Central memory CD4-positive, alpha-beta T cell (primary cell): ENCODE data around the gene ZNF14.
"Not testable (repeated sequence)": the region's sequence is repeated elsewhere in the genome, so short reads cannot be mapped to it uniquely, and the experiment has no call there.

Experiments used
- DNase-seq: peaks from one replicate; pipeline ENCODE4 v3.0.0; 2022

The ZNF14 gene

DNA sequence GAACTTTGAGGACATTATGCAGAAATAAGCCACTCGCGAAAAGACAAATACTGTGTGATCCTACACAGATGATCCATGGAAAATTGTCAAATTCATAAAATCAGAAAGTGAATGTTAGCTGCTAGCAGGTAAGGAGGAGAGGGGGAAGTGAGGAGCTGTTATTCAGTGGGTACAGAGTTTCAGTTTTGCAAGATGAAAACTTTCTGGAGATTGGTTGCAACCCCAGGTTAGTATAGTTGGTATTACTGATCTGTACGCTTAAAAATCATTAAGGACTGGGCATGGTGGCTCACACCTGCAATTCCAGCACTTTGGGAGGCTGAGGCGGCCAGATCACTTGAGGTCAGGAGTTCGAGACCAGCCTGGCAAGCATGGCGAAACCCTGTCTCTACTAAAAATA, 46.3 kb downstream of the ZNF14 start:
- DNase-seq, result no peak

DNA sequence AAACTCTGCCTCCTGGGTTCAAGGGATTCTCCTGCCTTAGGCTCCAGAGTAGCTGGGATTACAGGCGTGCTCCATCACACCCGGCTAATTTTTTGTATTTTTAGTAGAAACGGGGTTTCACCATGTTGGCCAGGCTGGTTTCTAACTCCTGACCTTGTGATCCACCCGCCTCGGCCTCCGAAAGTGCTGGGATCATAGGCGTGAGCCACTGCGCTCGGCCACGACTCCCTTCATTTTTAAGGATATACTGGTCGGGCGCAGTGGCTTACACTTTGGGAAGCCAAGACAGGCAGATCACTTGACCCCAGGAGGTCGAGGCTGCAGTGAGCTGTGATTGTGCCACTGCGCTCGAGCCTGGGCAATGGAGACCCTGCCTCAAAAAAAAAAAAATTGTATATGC, 46.8 kb downstream of the ZNF14 start:
- not testable (repeated sequence) for DNase-seq

DNA sequence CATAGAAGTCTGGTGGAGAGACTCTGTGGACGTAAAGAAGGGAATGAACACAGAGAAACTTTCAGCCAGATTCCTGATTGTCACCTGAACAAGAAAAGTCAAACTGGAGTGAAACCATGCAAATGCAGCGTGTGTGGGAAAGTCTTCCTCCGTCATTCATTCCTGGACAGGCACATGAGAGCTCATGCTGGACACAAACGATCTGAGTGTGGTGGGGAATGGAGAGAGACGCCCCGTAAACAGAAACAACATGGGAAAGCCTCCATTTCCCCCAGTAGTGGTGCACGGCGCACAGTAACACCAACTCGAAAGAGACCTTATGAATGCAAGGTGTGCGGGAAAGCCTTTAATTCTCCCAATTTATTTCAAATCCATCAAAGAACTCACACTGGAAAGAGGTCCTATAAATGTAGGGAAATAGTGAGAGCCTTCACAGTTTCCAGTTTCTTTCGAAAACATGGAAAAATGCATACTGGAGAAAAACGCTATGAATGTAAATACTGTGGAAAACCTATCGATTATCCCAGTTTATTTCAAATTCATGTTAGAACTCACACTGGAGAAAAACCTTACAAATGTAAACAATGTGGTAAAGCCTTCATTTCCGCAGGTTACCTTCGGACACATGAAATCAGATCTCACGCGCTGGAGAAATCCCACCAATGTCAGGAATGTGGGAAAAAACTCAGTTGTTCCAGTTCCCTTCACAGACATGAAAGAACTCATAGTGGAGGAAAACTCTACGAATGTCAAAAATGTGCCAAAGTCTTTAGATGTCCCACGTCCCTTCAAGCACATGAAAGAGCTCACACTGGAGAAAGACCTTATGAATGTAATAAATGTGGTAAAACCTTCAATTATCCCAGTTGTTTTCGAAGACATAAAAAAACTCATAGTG, 53.5 kb downstream of the ZNF14 start:
- no peak for DNase-seq

DNA sequence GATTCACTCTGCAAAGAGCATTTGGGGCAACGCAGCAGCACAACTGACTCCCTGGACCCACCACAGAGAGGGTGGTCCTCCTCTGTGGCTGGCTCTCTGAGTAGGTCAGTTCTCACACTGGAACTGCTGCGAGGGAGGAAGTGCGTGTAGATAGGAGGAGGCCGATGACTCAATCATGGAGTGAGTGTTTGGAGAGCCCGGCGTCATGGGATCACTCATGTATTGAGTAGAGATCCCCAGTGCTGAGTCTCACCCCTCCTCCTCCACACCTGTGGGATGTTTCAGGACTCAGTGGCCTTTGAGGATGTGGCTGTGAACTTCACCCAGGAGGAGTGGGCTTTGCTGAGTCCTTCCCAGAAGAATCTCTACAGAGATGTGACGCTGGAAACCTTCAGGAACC, 55.3 kb downstream of the ZNF14 start:
- no peak for DNase-seq

DNA sequence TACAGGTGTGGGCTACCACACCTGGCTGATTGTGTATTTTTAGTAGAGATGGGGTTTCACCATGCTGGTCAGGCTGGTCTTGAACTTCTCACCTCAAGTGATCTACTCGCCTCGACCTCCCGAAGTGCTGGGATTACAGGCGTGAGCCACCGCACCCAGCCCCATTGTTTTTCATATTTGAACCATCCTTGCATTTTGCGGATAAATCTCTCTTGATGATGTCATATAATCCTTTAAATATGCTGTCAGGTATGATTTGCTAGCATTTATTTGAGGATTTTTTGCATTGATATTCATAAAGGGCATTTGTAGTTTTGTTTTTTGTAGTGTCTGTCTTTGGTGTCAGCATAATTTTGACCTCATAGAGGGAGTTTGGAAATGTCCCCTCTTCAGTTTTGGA, 58.6 kb downstream of the ZNF14 start:
- no peak for DNase-seq

DNA sequence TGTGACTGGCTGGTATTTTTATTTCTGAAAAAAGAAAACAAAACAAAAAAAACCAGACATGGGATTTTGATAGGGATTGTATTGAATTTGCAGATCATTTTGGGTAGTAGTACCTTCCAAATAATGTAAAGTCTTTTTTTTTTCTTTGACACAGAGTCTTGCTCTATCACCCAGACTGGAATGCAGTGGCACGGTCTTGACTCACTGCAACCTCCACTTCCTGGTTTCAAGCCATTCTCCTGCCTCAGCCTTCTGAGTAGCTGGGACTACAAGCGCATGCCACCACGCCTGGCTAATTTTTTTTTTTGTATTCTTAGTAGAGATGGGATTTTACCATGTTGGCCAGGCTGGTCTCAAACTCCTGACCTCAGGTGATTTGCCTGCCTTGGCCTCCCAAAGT, 60.1 kb downstream of the ZNF14 start:
- no peak for DNase-seq

DNA sequence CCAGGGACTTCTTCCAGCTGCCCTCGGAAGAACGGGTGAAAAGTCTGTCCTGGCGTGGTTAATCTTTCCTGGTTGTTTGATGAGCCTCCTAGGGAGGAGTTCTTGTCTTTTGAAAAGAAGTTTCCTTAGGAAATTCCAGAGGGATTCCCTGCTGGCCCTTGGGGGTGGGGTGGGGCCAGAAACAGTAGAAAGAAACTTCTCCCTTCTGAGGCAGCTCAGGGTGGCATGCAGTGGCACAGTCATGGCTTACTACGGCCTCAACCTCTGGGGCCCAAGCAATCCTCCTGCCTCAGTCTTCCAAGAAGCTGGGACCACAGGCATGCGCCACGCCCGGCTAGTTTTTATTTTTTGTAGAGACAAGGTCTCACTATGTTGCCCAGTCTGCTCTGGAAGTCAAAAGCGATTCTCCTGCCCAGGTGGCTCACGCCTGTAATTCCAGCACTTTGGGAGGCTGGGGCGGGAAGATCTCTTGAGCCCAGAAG, 62.8 kb downstream of the ZNF14 start:
- no peak for DNase-seq

DNA sequence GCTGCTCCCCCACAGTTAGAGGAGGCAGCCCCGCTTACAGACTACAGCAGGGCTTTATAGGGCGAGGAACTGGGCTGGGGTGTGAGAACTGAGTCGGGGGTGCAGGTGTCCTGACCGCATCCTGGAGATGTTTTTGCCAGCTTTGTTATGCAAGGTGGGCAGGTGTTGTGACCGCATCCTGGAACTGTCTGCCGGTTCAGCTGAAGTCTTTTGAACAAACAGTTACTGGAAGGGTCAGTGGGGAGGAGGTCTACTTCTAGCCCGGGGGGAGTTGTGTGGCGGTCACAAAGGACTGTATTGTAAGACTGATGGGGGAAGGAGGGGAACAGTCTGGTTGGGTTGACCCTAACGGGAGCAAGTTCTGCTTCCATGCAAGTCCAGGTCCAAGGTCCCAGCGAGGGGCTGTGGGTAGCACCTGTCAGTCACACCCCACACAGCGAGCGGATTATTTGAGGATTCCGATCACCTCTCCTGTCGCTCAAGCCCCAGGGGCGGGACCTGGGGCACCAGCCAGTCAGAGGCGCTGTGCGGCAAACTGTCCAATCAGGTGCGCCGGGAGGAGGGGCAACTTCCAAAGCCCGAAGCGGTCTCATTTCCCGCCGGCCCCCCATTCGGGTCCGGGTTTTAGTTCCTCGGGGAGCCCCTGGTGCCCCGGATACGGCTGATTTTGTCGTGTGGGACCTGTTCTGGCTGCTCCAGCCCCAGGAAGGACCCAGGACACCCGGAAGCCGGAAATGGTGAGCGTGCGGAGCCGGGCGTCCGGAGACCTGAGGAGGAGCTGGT, 64.5 kb downstream of the ZNF14 start, which contains the start of gene ZNF101:
Gene ZNF101, plus strand, starts transcription at position 610 of the 783 bp plus-strand sequence. Its CDS starts 125 bp downstream, at position 735.
- peak; percentile 95 for DNase-seq

DNA sequence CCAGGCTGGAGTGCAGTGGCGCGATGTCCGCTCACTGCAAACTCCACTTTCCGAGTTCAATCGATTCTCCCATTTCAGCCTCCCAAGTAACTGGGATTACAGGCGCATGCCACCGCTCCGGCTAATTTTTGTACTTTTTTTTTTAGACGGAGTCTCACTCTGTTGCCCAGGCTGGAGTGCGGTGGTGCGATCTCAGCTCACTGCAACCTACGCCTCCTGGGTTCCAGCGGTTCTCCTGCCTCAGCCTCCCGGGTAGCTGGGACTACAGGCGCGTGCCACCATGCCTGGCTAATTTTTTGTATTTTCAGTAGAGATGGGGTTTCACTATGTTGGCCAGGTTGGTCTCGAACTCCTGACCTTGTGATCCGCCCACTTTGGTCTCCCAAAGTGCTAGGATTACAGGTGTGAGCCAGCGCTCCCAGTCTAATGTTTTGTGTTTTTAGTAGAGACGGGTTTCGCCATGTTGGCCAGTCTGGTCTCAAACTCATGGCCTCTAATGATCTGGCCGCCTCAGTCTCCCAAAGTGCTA, 67.4 kb downstream of the ZNF14 start:
- DNase-seq, result not testable (repeated sequence)

DNA sequence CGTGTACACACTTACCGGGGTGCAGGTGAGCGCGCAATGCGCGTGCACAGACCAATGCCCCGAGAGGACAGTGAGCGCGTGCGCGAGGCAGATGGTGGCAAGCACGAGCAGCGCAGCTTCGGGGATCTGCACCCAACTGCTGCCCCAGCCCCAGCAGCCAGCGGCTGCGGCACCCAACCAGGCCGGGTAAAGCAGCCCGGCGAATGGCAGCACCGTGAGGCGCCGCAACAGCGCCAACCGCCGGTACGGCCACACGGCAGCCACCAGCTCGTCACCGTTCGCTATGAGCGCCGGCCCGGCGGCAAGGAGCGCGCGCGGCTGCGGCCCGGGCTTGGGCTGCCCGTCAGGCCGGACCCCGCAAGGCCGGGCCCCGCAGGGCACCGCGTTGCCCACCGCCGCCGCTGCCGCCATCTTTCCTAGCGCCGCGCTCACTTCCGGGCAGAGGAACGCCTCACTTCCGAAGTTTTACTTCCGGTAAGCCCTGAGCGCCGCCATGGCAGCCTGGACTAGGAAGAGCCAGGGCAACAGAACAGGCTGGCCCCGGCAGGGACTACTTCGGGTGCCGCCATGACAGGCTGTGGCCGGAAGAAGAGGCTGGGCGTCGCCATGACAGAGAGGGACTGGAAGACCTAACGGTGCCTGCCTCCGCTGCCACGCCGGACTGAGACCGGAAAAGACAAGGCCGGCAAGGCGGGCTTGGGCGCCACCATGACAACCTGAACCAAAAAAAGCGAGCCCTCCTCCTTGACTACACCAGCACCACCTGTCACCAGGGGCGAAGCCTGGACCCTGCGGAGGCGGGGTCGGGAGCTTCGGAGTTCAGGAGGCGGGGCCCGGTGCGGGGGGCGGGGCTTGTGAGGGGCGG, 69.4 kb downstream of the ZNF14 start, which contains the start of gene ATP13A1:
Gene ATP13A1, minus strand, starts transcription at position 421 of the 865 bp plus-strand sequence. Its CDS starts 10 bp downstream, at position 411.
- DNase-seq, result peak; percentile 96

DNA sequence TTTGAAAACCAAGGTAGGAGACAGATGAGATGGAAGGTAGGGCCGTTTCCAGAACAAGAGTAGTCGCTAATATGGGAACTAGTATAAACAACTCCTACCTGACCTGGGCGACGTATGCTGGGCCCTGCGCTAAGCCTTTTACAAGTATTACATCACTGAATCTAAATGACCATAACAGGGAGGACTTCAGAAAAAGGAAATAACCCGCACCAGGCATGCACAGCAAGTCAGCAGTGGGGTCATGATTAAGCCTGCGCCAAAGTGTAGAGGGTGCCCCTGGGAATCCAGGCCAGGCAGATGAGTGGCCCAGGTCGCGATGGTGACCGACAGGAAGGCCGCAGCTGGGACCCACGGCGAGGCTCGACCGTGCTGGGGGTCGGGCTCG, 70.0 kb downstream of the ZNF14 start:
- DNase-seq, result no peak

DNA sequence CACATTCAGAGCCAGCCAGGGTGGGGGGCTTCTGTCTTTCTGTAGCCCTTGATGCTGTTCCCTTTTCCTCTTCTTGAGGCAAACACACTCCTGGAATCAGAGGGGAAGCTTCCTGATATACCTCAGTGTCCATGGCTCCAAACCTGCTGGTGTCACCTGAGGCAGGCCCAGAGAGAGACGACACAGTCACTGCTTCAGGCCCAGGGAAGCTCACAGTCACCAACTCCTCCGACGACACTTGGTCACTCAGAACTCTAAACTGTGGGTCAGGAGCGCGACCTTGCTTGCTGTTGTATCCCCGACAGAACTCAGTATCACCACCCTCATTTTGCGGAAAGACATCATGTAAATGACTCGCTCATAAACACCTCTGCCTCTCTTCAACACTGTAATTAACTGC, 70.6 kb downstream of the ZNF14 start:
- no peak for DNase-seq

DNA sequence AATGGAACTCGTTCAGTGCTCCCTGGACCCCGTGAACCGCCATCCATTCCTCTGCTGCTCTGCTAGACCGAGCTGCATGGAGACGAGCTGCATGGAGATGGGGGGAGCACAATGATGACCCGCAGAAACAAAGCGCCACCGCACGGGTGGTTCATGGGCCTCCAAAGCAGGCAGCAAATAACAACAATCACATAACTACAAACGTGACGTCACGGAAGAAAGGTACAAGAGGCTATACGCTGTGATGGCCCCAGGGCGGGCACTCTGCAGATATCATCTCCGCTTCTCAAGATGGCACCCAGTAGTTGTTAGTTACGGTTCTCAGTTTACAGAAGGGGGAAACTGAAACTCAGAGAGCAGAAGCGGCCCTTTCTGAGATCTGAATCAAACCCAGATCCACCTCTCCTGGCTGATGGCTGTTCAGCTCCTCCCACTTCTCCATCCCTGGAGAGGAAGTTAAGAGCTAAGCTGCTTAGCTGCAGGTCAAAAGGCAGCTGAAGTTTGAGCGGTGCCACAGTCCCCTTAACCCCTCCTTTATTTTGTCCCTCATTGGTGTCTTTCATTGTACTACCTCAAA, 71.1 kb downstream of the ZNF14 start:
- DNase-seq, result peak; percentile 59

DNA sequence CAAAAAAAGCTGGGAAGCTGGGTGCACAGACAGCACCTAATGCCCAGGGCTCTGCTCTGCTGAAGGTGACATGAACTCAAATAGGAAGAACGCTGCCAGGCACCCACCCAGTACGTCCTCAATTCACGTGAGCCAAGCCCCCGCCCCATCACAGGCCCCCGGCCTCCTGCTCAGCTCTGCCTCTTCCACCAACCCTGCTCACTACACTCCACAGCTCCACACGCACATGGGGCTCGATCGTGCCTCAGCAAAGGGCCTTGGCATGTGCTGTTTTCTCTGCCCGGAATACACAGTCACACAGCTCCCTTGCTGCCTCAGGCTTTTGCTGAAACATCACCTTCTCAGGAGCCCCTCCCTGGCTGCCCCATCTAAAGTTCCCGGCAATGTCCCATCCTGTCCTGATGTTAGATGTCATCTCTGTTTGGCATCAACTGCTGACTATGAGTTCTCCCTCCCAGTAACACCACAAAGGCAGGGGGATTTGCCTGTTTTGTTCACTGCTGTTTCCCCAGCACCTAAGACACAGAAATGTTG, 71.7 kb downstream of the ZNF14 start:
- DNase-seq, result no peak
